Esophagus muscularis mucosa (tissue), 4 donors: ENCODE data around the gene HEATR9.

Source experiments
- EP300 ChIP-seq: sonication (generic); formaldehyde crosslinking; IDR thresholded peaks from one replicate; pipeline ENCODE4 v1.6.1; 2017; ENCODE audit warnings: antibody characterized with exemption
- POLR2A ChIP-seq: fragments of 450-650 bp; IDR thresholded peaks from one replicate; pipeline ENCODE4 v1.6.1; 2017; ENCODE audit warnings: antibody characterized with exemption, moderate library complexity, mild to moderate bottlenecking, low read depth
- POLR2AphosphoS5 ChIP-seq, 2 donors: sonication (generic); formaldehyde crosslinking; IDR thresholded peaks; one replicate each; pipeline ENCODE4 v1.6.1; 2017; ENCODE audit warnings: antibody characterized with exemption in 2 of 2
- TF ChIP-seq, protein P1 (sequence below), 3 experiments: fragments of 200-600 bp in 2 of 3; fragments of 450-650 bp in 1 of 3; sonication (generic) in 2 of 3; IDR thresholded peaks; one replicate each; pipeline ENCODE4 v1.5.1; 2017 to 2019; ENCODE audit warnings: antibody characterized with exemption in 3 of 3, mild to moderate bottlenecking in 2 of 3, moderate library complexity in 1 of 3

DNA sequence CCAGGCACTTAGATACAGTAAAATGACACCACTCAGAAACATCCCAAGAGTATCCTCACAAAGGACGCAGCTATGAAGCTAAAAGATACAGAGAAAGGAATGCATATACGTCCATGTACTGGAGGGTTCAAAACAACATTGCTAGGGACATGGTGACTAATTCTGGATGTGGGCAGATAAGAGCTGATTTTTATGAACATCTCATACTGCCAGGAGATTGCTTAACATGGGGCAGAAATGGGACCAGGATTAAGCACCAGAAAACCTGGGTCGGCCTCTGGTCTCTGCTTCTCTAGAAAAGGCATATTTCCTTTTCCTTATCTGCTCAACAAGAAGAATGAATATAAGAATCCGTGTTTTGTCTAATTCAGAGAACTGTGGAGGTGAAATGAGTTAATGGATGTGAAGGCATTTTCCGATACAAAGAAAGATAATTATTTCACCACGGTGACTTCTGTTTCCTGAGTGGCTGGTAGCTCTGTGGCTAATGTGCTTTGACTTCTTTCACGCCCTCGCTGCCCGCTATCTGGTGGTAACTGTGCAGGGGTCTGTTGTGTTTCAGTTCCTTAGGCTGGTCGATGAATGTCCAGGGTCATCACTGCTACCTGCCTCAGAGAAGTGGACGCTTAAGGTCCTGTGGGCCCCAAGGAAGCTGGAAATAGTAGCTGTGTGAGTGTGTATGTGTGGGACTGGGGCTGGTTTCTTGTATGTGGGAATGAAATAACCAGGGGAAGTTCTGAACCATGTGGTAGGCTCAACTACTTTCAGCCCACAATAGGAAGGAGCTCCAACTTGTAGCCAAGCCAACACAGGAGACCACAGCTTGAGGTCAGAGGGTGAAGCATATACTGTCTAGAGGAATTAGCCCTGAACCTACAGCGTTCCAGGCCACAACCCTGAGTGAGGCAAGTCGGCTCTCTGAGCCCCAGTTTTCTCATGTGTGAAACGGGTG, 27.2 kb upstream of the HEATR9 start:
- no peak for TF ChIP-seq POLR2AphosphoS5 (IDR thresholded peaks at IDR 0.05)
- no peak for TF ChIP-seq EP300
- TF ChIP-seq POLR2A: no peak
- TF ChIP-seq, protein P1, sequence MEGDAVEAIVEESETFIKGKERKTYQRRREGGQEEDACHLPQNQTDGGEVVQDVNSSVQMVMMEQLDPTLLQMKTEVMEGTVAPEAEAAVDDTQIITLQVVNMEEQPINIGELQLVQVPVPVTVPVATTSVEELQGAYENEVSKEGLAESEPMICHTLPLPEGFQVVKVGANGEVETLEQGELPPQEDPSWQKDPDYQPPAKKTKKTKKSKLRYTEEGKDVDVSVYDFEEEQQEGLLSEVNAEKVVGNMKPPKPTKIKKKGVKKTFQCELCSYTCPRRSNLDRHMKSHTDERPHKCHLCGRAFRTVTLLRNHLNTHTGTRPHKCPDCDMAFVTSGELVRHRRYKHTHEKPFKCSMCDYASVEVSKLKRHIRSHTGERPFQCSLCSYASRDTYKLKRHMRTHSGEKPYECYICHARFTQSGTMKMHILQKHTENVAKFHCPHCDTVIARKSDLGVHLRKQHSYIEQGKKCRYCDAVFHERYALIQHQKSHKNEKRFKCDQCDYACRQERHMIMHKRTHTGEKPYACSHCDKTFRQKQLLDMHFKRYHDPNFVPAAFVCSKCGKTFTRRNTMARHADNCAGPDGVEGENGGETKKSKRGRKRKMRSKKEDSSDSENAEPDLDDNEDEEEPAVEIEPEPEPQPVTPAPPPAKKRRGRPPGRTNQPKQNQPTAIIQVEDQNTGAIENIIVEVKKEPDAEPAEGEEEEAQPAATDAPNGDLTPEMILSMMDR (IDR thresholded peaks at IDR 0.05): no peak
